Measurements from ENCODE around the gene WSCD2. TPM values are rescaled to one million over a fixed set of nuclear protein-coding genes. Genes with fewer than 3 reads are reported as not detected.

WSCD2 gene
- polyA plus RNA-seq, 1 donor from 2014 or later, result 5.8 TPM

- Histone ChIP-seq H3K27ac (ENCODE audit: low read length) (no peak overlapping the region), H3K79me2 (replicated peaks; ENCODE audit: insufficient read depth, low read length) (no peaks in the 10 kb centered on the region), H3K9me2 (ENCODE audit: insufficient read depth, low read length) (no peaks in the 10 kb centered on the region), H3K36me3 (ENCODE audit: insufficient read depth, low read length) (no peaks in the 10 kb centered on the region), H3K9me3 (ENCODE audit: low read length) (no peaks in the 10 kb centered on the region), H3K27me3 (ENCODE audit: insufficient read depth, low read depth, low read length) (no peaks in the 10 kb centered on the region), H4K20me1 (ENCODE audit: insufficient read depth) (no peaks in the 10 kb centered on the region), H3F3A (ENCODE audit: insufficient read depth, low read length, poor library complexity, severe bottlenecking) (no peaks in the 10 kb centered on the region), H3K4me2 (ENCODE audit: low read length) (no peak overlapping the region), H2AFZ (ENCODE audit: low read depth, low read length) (no peak overlapping the region), H3K9ac (ENCODE audit: low read length) (no peak overlapping the region), H3K4me3 (ENCODE audit: low read length) (no peak overlapping the region)
- TF ChIP-seq EP300 (conservative IDR thresholded peaks at IDR 0.05; ENCODE audit: poor library complexity, severe bottlenecking) (no peak), SMC3 (conservative IDR thresholded peaks at IDR 0.05; ENCODE audit: poor library complexity) (no peak), TAF1 (IDR thresholded peaks at IDR 0.05; ENCODE audit: low read depth) (no peak), EZH2 (IDR thresholded peaks at IDR 0.05; ENCODE audit: borderline replicate concordance, insufficient read depth, low read length, poor library complexity, severe bottlenecking) (no peak)
These were observed 51.4 kb downstream of the WSCD2 start for GRCh38 chr12:108180255-108181094.

- H2AFZ ChIP-seq (ENCODE audit: low read depth, low read length), result no peak overlapping the region
- no peaks in the 10 kb centered on the region for H3K27me3 ChIP-seq (ENCODE audit: insufficient read depth, low read depth, low read length)
- no peaks in the 10 kb centered on the region for H3K9me2 ChIP-seq (ENCODE audit: insufficient read depth, low read length)
- H3K9ac ChIP-seq (ENCODE audit: low read length), result no peak overlapping the region
- no peaks in the 10 kb centered on the region for H3K9me3 ChIP-seq (ENCODE audit: low read length)
- H3F3A ChIP-seq (ENCODE audit: insufficient read depth, low read length, poor library complexity, severe bottlenecking), result no peaks in the 10 kb centered on the region
- no peaks in the 10 kb centered on the region for H3K79me2 ChIP-seq (replicated peaks; ENCODE audit: insufficient read depth, low read length)
- H3K4me2 ChIP-seq (ENCODE audit: low read length), result no peak overlapping the region
- no peaks in the 10 kb centered on the region for H3K36me3 ChIP-seq (ENCODE audit: insufficient read depth, low read length)
- H4K20me1 ChIP-seq (ENCODE audit: insufficient read depth), result no peaks in the 10 kb centered on the region
- H3K4me3 ChIP-seq (ENCODE audit: low read length), result no peak overlapping the region
- TF ChIP-seq MXI1 (conservative IDR thresholded peaks at IDR 0.05; ENCODE audit: poor library complexity, severe bottlenecking), result no peak
- TF ChIP-seq CTCF (IDR thresholded peaks at IDR 0.05; ENCODE audit: poor library complexity, severe bottlenecking), result no peak
- no peak for TF ChIP-seq REST (IDR thresholded peaks at IDR 0.05; ENCODE audit: borderline replicate concordance)
- no peak for TF ChIP-seq POLR2AphosphoS5 (IDR thresholded peaks at IDR 0.05)
- TF ChIP-seq RAD21 (conservative IDR thresholded peaks at IDR 0.05), result no peak
- no peak for TF ChIP-seq EZH2 (IDR thresholded peaks at IDR 0.05; ENCODE audit: borderline replicate concordance, insufficient read depth, low read length, poor library complexity, severe bottlenecking)
- TF ChIP-seq EP300 (conservative IDR thresholded peaks at IDR 0.05; ENCODE audit: poor library complexity, severe bottlenecking), result no peak
- no peak for TF ChIP-seq SMC3 (conservative IDR thresholded peaks at IDR 0.05; ENCODE audit: poor library complexity)
- no peak overlapping the region for H3K27ac ChIP-seq (ENCODE audit: low read length)
These were observed 52.0 kb downstream of the WSCD2 start for GRCh38 chr12:108181095-108181454.

Measured in neural cell (in vitro differentiated cells).